Breast epithelium (tissue), 3 donors: ENCODE measurements around the gene HMX3.

Source experiments
- POLR2A ChIP-seq: fragments of 450-650 bp; IDR thresholded peaks from one replicate; pipeline ENCODE4 v1.6.1; 2016; ENCODE audit warnings: antibody characterized with exemption, mild to moderate bottlenecking, moderate library complexity
- POLR2AphosphoS5 ChIP-seq, 3 donors: sonication (generic); formaldehyde crosslinking; IDR thresholded peaks; one replicate each; pipeline ENCODE4 v1.6.1; 2017; ENCODE audit warnings: antibody characterized with exemption in 3 of 3
- TF ChIP-seq, protein P1 (sequence below), 3 donors: fragments of 450-650 bp; IDR thresholded peaks; one replicate each; pipeline ENCODE4 v1.5.1; 2016 to 2017; ENCODE audit warnings: antibody characterized with exemption in 3 of 3, mild to moderate bottlenecking in 3 of 3, moderate library complexity in 3 of 3

DNA sequence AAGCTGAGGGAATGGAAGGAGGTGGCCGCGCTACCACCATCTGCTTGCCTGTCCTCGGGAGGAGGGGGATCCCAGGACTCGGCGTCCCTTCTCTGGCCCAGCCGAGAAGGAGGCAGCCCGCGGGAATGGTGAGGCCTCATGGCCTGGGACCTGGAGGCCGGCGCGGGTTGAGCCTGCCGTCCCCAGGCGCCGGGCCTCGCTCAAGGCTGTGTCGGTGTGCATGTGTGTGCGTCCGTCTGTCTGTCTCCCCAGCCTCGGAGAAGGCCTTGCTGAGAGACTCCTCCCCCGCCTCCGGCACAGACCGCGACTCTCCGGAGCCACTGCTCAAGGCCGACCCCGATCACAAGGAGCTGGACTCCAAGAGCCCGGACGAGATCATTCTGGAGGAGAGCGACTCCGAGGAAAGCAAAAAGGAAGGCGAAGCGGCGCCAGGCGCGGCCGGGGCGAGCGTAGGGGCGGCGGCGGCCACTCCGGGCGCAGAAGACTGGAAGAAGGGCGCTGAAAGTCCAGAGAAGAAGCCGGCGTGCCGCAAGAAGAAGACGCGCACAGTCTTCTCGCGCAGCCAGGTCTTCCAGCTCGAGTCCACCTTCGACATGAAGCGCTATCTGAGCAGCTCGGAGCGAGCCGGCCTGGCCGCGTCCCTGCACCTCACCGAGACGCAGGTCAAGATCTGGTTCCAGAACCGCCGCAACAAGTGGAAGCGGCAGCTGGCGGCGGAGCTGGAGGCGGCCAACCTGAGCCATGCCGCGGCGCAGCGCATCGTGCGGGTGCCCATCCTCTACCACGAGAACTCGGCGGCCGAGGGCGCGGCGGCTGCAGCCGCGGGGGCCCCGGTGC is 1.3 kb downstream of the HMX3 start:
- TF ChIP-seq, protein P1, sequence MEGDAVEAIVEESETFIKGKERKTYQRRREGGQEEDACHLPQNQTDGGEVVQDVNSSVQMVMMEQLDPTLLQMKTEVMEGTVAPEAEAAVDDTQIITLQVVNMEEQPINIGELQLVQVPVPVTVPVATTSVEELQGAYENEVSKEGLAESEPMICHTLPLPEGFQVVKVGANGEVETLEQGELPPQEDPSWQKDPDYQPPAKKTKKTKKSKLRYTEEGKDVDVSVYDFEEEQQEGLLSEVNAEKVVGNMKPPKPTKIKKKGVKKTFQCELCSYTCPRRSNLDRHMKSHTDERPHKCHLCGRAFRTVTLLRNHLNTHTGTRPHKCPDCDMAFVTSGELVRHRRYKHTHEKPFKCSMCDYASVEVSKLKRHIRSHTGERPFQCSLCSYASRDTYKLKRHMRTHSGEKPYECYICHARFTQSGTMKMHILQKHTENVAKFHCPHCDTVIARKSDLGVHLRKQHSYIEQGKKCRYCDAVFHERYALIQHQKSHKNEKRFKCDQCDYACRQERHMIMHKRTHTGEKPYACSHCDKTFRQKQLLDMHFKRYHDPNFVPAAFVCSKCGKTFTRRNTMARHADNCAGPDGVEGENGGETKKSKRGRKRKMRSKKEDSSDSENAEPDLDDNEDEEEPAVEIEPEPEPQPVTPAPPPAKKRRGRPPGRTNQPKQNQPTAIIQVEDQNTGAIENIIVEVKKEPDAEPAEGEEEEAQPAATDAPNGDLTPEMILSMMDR (IDR thresholded peaks at IDR 0.05) = no peak
- TF ChIP-seq POLR2A (no peak), POLR2AphosphoS5 (IDR thresholded peaks at IDR 0.05) (no peak)
